ELF-1 (cell line): ENCODE results near the gene CALR3.
"Not testable (repeated sequence)": the region's sequence is repeated elsewhere in the genome, so short reads cannot be mapped to it uniquely, and the experiment has no call there.

ENCODE experiments used
- DNase-seq: peaks from one replicate; pipeline ENCODE4 v3.0.0-alpha.2; 2016; ENCODE audit warnings: low read depth, low spot score

CALR3 gene

GRCh38 chr19:16457954-16458331 lies 38.0 kb downstream of the CALR3 start:
- no peak for DNase-seq

- DNase-seq = no peak
Observed at GRCh38 chr19:16457195-16457953, 38.6 kb downstream of the CALR3 start.

GRCh38 chr19:16456652-16457194 lies 39.2 kb downstream of the CALR3 start:
- no peak for DNase-seq

GRCh38 chr19:16455489-16455888 lies 40.5 kb downstream of the CALR3 start:
- no peak for DNase-seq

GRCh38 chr19:16454351-16454918 lies 41.5 kb downstream of the CALR3 start:
- no peak for DNase-seq

- peak; percentile 92 for DNase-seq
Observed at GRCh38 chr19:16452325-16452724, 43.6 kb downstream of the CALR3 start.

GRCh38 chr19:16449330-16449961 lies 46.5 kb downstream of the CALR3 start:
- DNase-seq = no peak

- DNase-seq = not testable (repeated sequence)
Observed at GRCh38 chr19:16448872-16449271, 47.1 kb downstream of the CALR3 start.

GRCh38 chr19:16446724-16447368 lies 49.1 kb downstream of the CALR3 start:
- peak; percentile 32 for DNase-seq

GRCh38 chr19:16446108-16446723 lies 49.8 kb downstream of the CALR3 start:
- no peak for DNase-seq

- no peak for DNase-seq
Observed at GRCh38 chr19:16445238-16446107, 50.5 kb downstream of the CALR3 start.

- DNase-seq = no peak
Observed at GRCh38 chr19:16444269-16444600, 51.7 kb downstream of the CALR3 start.

GRCh38 chr19:16442386-16443276 lies 53.3 kb downstream of the CALR3 start:
- no peak for DNase-seq

GRCh38 chr19:16441661-16442162 lies 54.3 kb downstream of the CALR3 start:
- DNase-seq = peak; percentile 74

- DNase-seq = no peak
Observed at GRCh38 chr19:16436780-16437332, 59.1 kb downstream of the CALR3 start.

GRCh38 chr19:16435999-16436650 lies 59.8 kb downstream of the CALR3 start:
- no peak for DNase-seq

- peak; percentile 47 for DNase-seq
Observed at GRCh38 chr19:16435238-16435917, 60.6 kb downstream of the CALR3 start.

- DNase-seq = no peak
Observed at GRCh38 chr19:16433986-16434385, 62.0 kb downstream of the CALR3 start.
